ENCODE results near the gene SEC31A.

SEC31A gene

DNA sequence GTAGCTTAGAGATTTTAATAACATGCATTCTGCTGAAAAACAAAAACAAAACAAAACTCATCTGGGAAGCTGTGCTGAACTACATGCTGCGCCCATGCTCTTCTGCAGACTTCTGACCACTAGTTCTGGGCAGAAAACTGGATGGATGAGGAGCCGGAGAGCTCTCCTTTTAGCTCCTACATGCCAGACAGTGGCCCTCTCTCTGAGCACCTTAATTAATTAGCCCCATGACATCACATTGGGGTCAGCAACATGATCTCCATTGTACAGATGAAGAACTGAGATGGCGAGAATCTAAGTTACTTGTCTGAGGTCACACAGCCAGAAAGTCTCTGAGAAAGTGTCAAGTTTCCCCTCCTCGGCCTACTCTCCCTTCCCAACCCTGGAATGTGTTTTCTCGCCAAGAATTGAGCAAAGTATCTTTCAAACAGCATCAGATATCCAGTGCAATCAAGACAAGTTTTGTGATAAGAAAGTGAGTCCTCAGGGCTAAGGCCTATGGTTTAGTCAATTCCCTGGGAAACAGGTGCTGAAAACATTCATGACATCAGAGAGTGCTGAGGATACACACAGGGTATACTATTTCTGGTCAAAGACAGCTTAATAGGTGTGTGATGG lies 113.9 kb downstream of the SEC31A start:
- no peak for DNase-seq (ENCODE audit: low read depth)
- H3K4me3 ChIP-seq (ENCODE audit: low read depth, low read length) = no peak overlapping the region
- TF ChIP-seq, protein P1, sequence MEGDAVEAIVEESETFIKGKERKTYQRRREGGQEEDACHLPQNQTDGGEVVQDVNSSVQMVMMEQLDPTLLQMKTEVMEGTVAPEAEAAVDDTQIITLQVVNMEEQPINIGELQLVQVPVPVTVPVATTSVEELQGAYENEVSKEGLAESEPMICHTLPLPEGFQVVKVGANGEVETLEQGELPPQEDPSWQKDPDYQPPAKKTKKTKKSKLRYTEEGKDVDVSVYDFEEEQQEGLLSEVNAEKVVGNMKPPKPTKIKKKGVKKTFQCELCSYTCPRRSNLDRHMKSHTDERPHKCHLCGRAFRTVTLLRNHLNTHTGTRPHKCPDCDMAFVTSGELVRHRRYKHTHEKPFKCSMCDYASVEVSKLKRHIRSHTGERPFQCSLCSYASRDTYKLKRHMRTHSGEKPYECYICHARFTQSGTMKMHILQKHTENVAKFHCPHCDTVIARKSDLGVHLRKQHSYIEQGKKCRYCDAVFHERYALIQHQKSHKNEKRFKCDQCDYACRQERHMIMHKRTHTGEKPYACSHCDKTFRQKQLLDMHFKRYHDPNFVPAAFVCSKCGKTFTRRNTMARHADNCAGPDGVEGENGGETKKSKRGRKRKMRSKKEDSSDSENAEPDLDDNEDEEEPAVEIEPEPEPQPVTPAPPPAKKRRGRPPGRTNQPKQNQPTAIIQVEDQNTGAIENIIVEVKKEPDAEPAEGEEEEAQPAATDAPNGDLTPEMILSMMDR (IDR thresholded peaks at IDR 0.05; ENCODE audit: control insufficient read depth, extremely low read depth, insufficient read depth) = no peak

DNA sequence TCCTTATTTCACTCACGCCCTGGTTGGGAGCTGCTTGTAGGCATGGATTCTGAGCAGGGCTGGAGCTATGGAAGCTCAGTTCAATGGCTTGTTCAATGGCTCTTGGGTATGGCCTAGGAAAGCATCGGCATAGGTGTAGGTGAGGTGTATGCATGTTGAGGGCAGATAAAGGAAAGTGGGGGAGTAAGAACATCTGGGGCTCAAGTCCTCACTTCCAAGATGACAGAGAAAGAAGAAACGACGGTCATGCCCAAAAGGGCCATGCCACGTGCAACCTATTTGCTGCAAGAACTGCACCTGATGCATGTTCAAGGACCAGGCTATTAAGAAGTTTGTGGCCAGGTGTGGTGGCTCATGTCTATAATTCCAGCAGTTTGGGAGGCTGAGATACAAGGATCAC lies 115.7 kb downstream of the SEC31A start:
- no peak for DNase-seq (ENCODE audit: low read depth)
- TF ChIP-seq, protein P1 (IDR thresholded peaks at IDR 0.05; ENCODE audit: control insufficient read depth, extremely low read depth, insufficient read depth) = no peak
- no peak overlapping the region for H3K4me3 ChIP-seq (ENCODE audit: low read depth, low read length)

DNA sequence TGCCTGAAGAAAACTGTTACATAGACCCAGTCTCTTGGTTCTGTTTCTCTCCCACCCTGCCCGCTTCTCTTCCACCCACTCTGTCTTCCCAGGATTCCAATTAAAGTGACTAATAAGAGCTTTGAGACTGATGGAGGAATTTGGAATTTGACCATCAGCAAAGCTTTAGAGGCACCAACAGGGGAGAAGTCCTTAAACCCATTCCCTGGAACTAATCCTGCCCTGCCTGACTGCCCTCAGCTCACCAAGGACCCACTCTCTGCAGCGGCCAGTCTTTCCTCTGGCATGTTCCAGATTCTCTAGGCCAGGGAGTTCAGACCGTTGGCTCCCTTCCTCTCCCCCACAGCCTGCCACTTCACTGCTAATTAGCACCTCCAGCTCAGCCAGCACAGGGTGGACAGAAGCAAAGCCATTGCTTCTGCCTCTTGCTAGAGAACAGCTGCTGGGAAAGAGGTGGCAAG lies 116.2 kb downstream of the SEC31A start:
- H3K4me3 ChIP-seq (ENCODE audit: low read depth, low read length) = no peak overlapping the region
- DNase-seq (ENCODE audit: low read depth) = no peak
- TF ChIP-seq, protein P1 (IDR thresholded peaks at IDR 0.05; ENCODE audit: control insufficient read depth, extremely low read depth, insufficient read depth) = no peak

DNA sequence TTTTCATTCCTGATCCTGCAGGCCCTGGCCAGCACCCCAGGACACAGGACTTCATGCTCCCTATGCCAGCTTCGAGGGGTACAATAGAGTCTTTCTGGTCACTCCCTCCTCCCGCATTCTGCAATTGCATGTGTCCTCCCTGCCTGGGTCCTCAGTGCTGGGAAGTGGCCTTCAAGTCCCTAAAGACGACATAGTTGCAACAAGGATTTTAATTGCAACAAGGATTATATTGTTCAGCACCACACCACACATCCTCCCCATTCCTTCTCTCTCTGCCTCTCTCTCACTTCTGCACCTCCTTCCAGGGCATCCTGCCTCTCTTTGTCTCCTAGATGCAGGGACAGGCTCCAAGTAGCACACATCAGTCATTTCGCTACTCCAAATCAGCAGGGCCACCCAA lies 117.9 kb downstream of the SEC31A start:
- DNase-seq (ENCODE audit: low read depth) = no peak
- TF ChIP-seq, protein P1 (IDR thresholded peaks at IDR 0.05; ENCODE audit: control insufficient read depth, extremely low read depth, insufficient read depth) = no peak
- H3K4me3 ChIP-seq (ENCODE audit: low read depth, low read length) = no peak overlapping the region

DNA sequence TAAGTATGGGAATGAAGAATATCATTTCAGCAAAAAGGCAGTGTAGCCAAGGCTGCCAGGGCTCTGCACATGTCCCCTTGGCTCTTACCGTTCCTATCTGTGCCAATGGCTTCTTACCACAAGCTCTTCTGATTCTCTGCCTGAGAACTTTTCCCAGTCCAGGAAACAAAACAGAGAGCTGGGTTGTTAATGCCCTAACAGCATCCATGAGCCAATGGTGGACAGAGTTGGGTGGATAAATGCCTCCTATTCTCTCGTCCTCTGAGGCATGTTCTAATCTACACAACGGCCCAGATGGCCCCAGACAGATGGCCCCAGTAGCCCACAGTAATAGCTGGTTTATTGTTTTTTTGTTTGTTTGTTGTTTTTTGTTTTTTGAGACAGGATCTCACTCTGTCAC lies 120.3 kb downstream of the SEC31A start:
- TF ChIP-seq, protein P1 (IDR thresholded peaks at IDR 0.05; ENCODE audit: control insufficient read depth, extremely low read depth, insufficient read depth) = no peak
- DNase-seq (ENCODE audit: low read depth) = no peak

More for the DNA sequence above, 120.3 kb downstream of the SEC31A start:
- H3K4me3 ChIP-seq (ENCODE audit: low read depth, low read length) = no peak overlapping the region
